Measurements from ENCODE around the gene ENTR1. TPM values are rescaled to one million over a fixed set of nuclear protein-coding genes. Genes with fewer than 3 reads are reported as not detected.

ENTR1 gene
- total and polyA plus RNA-seq, 10 of the 15 experiments (the other 5 are each of a cell fraction or from before 2014, with no cell fraction given), result 8.2 to 96.4 (median 41.1) TPM

GRCh38 chr9:136374183-136374575 is 36.2 kb downstream of the ENTR1 start:
- BruUV-seq (replicated peaks), result no TSS peak
- SMC1A ChIA-PET (ENCODE audit: uncharacterized antibody, unreplicated experiment), result no interaction called here
- Histone ChIP-seq H3K4me2 (ENCODE audit: control insufficient read depth, insufficient read depth) (no peak overlapping the region), H3K4me1 (ENCODE audit: control insufficient read depth, insufficient read depth, low read length) (0 out of 2 replicates have a peak, but pooled peaks cover 4% of the 10 kb centered on the region), H4K20me1 (ENCODE audit: control insufficient read depth, insufficient read depth) (no peaks in the 10 kb centered on the region), H3K9ac (ENCODE audit: control insufficient read depth, insufficient read depth, low read length) (no peak overlapping the region), H3K36me3 (ENCODE audit: control insufficient read depth in 2 of 2, insufficient read depth in 2 of 2, low read length in 1 of 2) (peaks cover 0 to 11% of the 10 kb centered on the region in 2 experiments; a peak in 3 of 4 replicates), H3K9me3 (replicated peaks; ENCODE audit: control insufficient read depth, insufficient read depth, low read length) (no peaks in the 10 kb centered on the region), H2AFZ (ENCODE audit: control insufficient read depth, low read depth, low read length) (no peak overlapping the region), H3K27me3 (replicated peaks in 1 of 2; ENCODE audit: control insufficient read depth in 2 of 2, insufficient read depth in 2 of 2, low read length in 1 of 2) (no peaks in the 10 kb centered on the region), H3K4me3 (no peak overlapping the region), H3K27ac (ENCODE audit: control insufficient read depth, insufficient read depth) (no peak overlapping the region), H3K79me2 (ENCODE audit: control insufficient read depth, insufficient read depth, low read length) (no peaks in the 10 kb centered on the region)
- intact Hi-C loops (cut with micrococcal nuclease; ENCODE audit: unreplicated experiment), result no loop called here
- in situ Hi-C loops (cut with MboI), result no loop called here
- DNase-seq (ENCODE audit: low read depth, low spot score) (no peak), FAIRE-seq (no peak), ATAC-seq (no peak)
- TF ChIP-seq BCL11A (IDR thresholded peaks at IDR 0.05; ENCODE audit: low read depth, low read length) (no peak), POLR2A (IDR thresholded peaks at IDR 0.05; ENCODE audit: low read depth, low read length) (peak; percentile 55; the same call in 1 of the 2 replicates)
- RAD21 ChIA-PET (ENCODE audit: unreplicated experiment), result no interaction called here
- CTCF ChIA-PET, result no interaction called here
- POLR2A ChIA-PET, result interaction anchor here (1.1 to 1.4 kb wide), 2 partner anchors 15 to 27 kb away, joined by 3 to 4 read pairs; no protein-coding TSS in a partner anchor
- 87% methylated on average over 14 of the region's 14 CpGs for WGBS (ENCODE audit: insufficient coverage, insufficient replicate concordance, low lambda C conversion rate, missing lambda C conversion rate)

GRCh38 chr9:136373300-136374182 is 36.9 kb downstream of the ENTR1 start, which contains the start of gene CARD9:
CARD9 (minus strand) TSS chr9:136373669; CDS start chr9:136372078, 1,591 bp downstream.
- ChIA-PET CTCF (interaction anchor here (1.5 to 1.9 kb wide), 2 partner anchors 10 to 26 kb away, joined by 5 to 7 read pairs; partner anchors contain the start of genes DNLZ and SNAPC4), SMC1A (ENCODE audit: uncharacterized antibody, unreplicated experiment) (no interaction called here), POLR2A (interaction anchor here (1.1 to 2.0 kb wide), 2 partner anchors 27 to 30 kb away, joined by 3 to 5 read pairs; no protein-coding TSS in a partner anchor), RAD21 (ENCODE audit: unreplicated experiment) (interaction anchor here (1.6 kb wide), 1 partner anchor 10 kb away, joined by 6 read pairs; the partner anchor contains the start of gene DNLZ)
- Histone ChIP-seq H3K9ac (ENCODE audit: control insufficient read depth, insufficient read depth, low read length) (peak within 1 kb of the TSS; percentile 64), H3K4me3 (peak within 1 kb of the TSS; percentile 60), H3K27ac (ENCODE audit: control insufficient read depth, insufficient read depth) (peak within 1 kb of the TSS; percentile 52; the same call in 1 of the 2 replicates), H2AFZ (ENCODE audit: control insufficient read depth, low read depth, low read length) (0 out of 2 replicates have a peak within 1 kb of the TSS, but pooled peaks have one; percentile 37), H3K36me3 (ENCODE audit: control insufficient read depth in 2 of 2, insufficient read depth in 2 of 2, low read length in 1 of 2) (peaks cover 0 to 6% of the 10 kb centered on the region in 2 experiments; a peak in 3 of 4 replicates), H3K9me3 (replicated peaks; ENCODE audit: control insufficient read depth, insufficient read depth, low read length) (no peaks in the 10 kb centered on the region), H4K20me1 (ENCODE audit: control insufficient read depth, insufficient read depth) (no peaks in the 10 kb centered on the region), H3K27me3 (replicated peaks in 1 of 2; ENCODE audit: control insufficient read depth in 2 of 2, insufficient read depth in 2 of 2, low read length in 1 of 2) (no peaks in the 10 kb centered on the region), H3K4me1 (ENCODE audit: control insufficient read depth, insufficient read depth, low read length) (0 out of 2 replicates have a peak, but pooled peaks cover 4% of the 10 kb centered on the region), H3K79me2 (ENCODE audit: control insufficient read depth, insufficient read depth, low read length) (no peaks in the 10 kb centered on the region), H3K4me2 (ENCODE audit: control insufficient read depth, insufficient read depth) (peak within 1 kb of the TSS; percentile 36)
- BruUV-seq (replicated peaks), result no TSS peak
- in situ Hi-C loops (cut with MboI), result no loop called here
- intact Hi-C loops (cut with micrococcal nuclease; ENCODE audit: unreplicated experiment), result no loop called here
- DNase-seq (ENCODE audit: low read depth, low spot score), result no peak
- TF ChIP-seq NFXL1 (IDR thresholded peaks at IDR 0.05; ENCODE audit: borderline replicate concordance) (peak; percentile 60; the same call in 1 of the 2 replicates), SPI1 (IDR thresholded peaks at IDR 0.05; ENCODE audit: borderline replicate concordance, insufficient read depth, low read depth, low read length) (peak; percentile 34; the same call in 1 of the 2 replicates)
- TF ChIP-seq, protein P1, sequence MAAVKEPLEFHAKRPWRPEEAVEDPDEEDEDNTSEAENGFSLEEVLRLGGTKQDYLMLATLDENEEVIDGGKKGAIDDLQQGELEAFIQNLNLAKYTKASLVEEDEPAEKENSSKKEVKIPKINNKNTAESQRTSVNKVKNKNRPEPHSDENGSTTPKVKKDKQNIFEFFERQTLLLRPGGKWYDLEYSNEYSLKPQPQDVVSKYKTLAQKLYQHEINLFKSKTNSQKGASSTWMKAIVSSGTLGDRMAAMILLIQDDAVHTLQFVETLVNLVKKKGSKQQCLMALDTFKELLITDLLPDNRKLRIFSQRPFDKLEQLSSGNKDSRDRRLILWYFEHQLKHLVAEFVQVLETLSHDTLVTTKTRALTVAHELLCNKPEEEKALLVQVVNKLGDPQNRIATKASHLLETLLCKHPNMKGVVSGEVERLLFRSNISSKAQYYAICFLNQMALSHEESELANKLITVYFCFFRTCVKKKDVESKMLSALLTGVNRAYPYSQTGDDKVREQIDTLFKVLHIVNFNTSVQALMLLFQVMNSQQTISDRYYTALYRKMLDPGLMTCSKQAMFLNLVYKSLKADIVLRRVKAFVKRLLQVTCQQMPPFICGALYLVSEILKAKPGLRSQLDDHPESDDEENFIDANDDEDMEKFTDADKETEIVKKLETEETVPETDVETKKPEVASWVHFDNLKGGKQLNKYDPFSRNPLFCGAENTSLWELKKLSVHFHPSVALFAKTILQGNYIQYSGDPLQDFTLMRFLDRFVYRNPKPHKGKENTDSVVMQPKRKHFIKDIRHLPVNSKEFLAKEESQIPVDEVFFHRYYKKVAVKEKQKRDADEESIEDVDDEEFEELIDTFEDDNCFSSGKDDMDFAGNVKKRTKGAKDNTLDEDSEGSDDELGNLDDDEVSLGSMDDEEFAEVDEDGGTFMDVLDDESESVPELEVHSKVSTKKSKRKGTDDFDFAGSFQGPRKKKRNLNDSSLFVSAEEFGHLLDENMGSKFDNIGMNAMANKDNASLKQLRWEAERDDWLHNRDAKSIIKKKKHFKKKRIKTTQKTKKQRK (IDR thresholded peaks at IDR 0.05; ENCODE audit: low read depth, low read length), result no peak
- WGBS (ENCODE audit: insufficient coverage, insufficient replicate concordance, low lambda C conversion rate, missing lambda C conversion rate), result 71% methylated on average over 27 of the region's 27 CpGs
- FAIRE-seq, result no peak
- ATAC-seq, result peak; percentile 84

All from GM12878 (cell line).